TTC549 (cell line): ENCODE measurements around the gene TENM4.

Experiments used
- FAIRE-seq: peaks from 2 replicates; lab custom pipeline; 2012; peaks lifted over from hg19 to GRCh38; lab: Jason Lieb, UNC

TENM4 gene

GRCh38 chr11:79113054-79113690 is 327.7 kb downstream of the TENM4 start:
- FAIRE-seq, result no peak

GRCh38 chr11:79110796-79111195 is 330.0 kb downstream of the TENM4 start:
- no peak for FAIRE-seq

- no peak for FAIRE-seq
Observed at GRCh38 chr11:79110321-79110720, 330.5 kb downstream of the TENM4 start.

GRCh38 chr11:79108851-79109250 is 332.0 kb downstream of the TENM4 start:
- no peak for FAIRE-seq

- no peak for FAIRE-seq
Observed at GRCh38 chr11:79102840-79103239, 338.0 kb downstream of the TENM4 start.

- no peak for FAIRE-seq
Observed at GRCh38 chr11:79101656-79102055, 339.2 kb downstream of the TENM4 start.

- FAIRE-seq, result no peak
Observed at GRCh38 chr11:79100093-79100910, 340.5 kb downstream of the TENM4 start.

- no peak for FAIRE-seq
Observed at GRCh38 chr11:79098146-79098545, 342.7 kb downstream of the TENM4 start.

- FAIRE-seq, result no peak
Observed at GRCh38 chr11:79097246-79097875, 343.5 kb downstream of the TENM4 start.

- no peak for FAIRE-seq
Observed at GRCh38 chr11:79095424-79095823, 345.4 kb downstream of the TENM4 start.

- FAIRE-seq, result no peak
Observed at GRCh38 chr11:79094616-79095015, 346.2 kb downstream of the TENM4 start.

- FAIRE-seq, result no peak
Observed at GRCh38 chr11:79092791-79093353, 348.0 kb downstream of the TENM4 start.

GRCh38 chr11:79090191-79090705 is 350.6 kb downstream of the TENM4 start:
- no peak for FAIRE-seq

GRCh38 chr11:79089601-79090000 is 351.2 kb downstream of the TENM4 start:
- FAIRE-seq, result no peak

- FAIRE-seq, result no peak
Observed at GRCh38 chr11:79088967-79089366, 351.9 kb downstream of the TENM4 start.

GRCh38 chr11:79087961-79088318 is 352.9 kb downstream of the TENM4 start:
- FAIRE-seq, result no peak

GRCh38 chr11:79087238-79087960 is 353.4 kb downstream of the TENM4 start:
- FAIRE-seq, result no peak

GRCh38 chr11:79086056-79086455 is 354.8 kb downstream of the TENM4 start:
- FAIRE-seq, result no peak

GRCh38 chr11:79084382-79084781 is 356.4 kb downstream of the TENM4 start:
- FAIRE-seq, result no peak

- no peak for FAIRE-seq
Observed at GRCh38 chr11:79083352-79083751, 357.5 kb downstream of the TENM4 start.

GRCh38 chr11:79082907-79083306 is 357.9 kb downstream of the TENM4 start:
- no peak for FAIRE-seq

- FAIRE-seq, result no peak
Observed at GRCh38 chr11:79082280-79082679, 358.6 kb downstream of the TENM4 start.
